ENCODE results near the gene SCN11A. TPM values are rescaled to one million over a fixed set of nuclear protein-coding genes. Genes with fewer than 3 reads are reported as not detected.

Gene SCN11A
- total RNA-seq, 4 donors from 2014 or later: 0.03 to 0.10 (median 0.04) TPM; not detected in 1

GRCh38 chr3:39050029-39050428, 1.7 kb downstream of the SCN11A start:
- TF ChIP-seq POLR2A (IDR thresholded peaks at IDR 0.05) (no peak), CTCF (IDR thresholded peaks at IDR 0.05) (no peak)
- intact Hi-C loops (cut with DNase I; ENCODE audit: low total_unique reads): no loop called here
- H3K4me3 ChIP-seq (ENCODE audit: low read depth, poor library complexity, severe bottlenecking): no peak overlapping the region
- DNase-seq (ENCODE audit: low spot score in 2 of 2): no peak

- H3K4me3 ChIP-seq (ENCODE audit: low read depth, poor library complexity, severe bottlenecking): no peak overlapping the region
- TF ChIP-seq POLR2A (IDR thresholded peaks at IDR 0.05) (no peak), CTCF (IDR thresholded peaks at IDR 0.05) (no peak)
- intact Hi-C loops (cut with DNase I; ENCODE audit: low total_unique reads): no loop called here
- no peak for DNase-seq (ENCODE audit: low spot score in 2 of 2)
Measured at GRCh38 chr3:39038165-39038564, 13.6 kb downstream of the SCN11A start.

- H3K4me3 ChIP-seq (ENCODE audit: low read depth, poor library complexity, severe bottlenecking): no peak overlapping the region
- TF ChIP-seq POLR2A (IDR thresholded peaks at IDR 0.05) (no peak), CTCF (IDR thresholded peaks at IDR 0.05) (no peak)
- 74 to 76% methylated on average over 1 of the region's 1 CpG for WGBS, 2 donors
- no peak for DNase-seq (ENCODE audit: low spot score in 2 of 2)
- intact Hi-C loops (cut with DNase I; ENCODE audit: low total_unique reads): no loop called here
Measured at GRCh38 chr3:39029556-39029955, 22.2 kb downstream of the SCN11A start.

GRCh38 chr3:39028546-39028945, 23.2 kb downstream of the SCN11A start:
- H3K4me3 ChIP-seq (ENCODE audit: low read depth, poor library complexity, severe bottlenecking): no peak overlapping the region
- intact Hi-C loops (cut with DNase I; ENCODE audit: low total_unique reads): no loop called here
- no peak for DNase-seq (ENCODE audit: low spot score in 2 of 2)
- TF ChIP-seq CTCF (IDR thresholded peaks at IDR 0.05) (no peak), POLR2A (IDR thresholded peaks at IDR 0.05) (no peak)
- WGBS, 2 donors: 37 to 38% methylated on average over 3 of the region's 3 CpGs

- H3K4me3 ChIP-seq (ENCODE audit: low read depth, poor library complexity, severe bottlenecking): no peak overlapping the region
- intact Hi-C loops (cut with DNase I; ENCODE audit: low total_unique reads): no loop called here
- TF ChIP-seq CTCF (IDR thresholded peaks at IDR 0.05) (no peak), POLR2A (IDR thresholded peaks at IDR 0.05) (no peak)
- DNase-seq (ENCODE audit: low spot score in 2 of 2): no peak
- WGBS, 2 donors: 57 to 65% methylated on average over 6 of the region's 6 CpGs
Measured at GRCh38 chr3:39025222-39025970, 26.3 kb downstream of the SCN11A start.

GRCh38 chr3:39024497-39024896, 27.2 kb downstream of the SCN11A start:
- intact Hi-C loops (cut with DNase I; ENCODE audit: low total_unique reads): no loop called here
- TF ChIP-seq POLR2A (IDR thresholded peaks at IDR 0.05) (no peak), CTCF (IDR thresholded peaks at IDR 0.05) (no peak)

More at GRCh38 chr3:39024497-39024896, 27.2 kb downstream of the SCN11A start:
- H3K4me3 ChIP-seq (ENCODE audit: low read depth, poor library complexity, severe bottlenecking): no peak overlapping the region
- DNase-seq (ENCODE audit: low spot score in 2 of 2): no peak

Data from lower leg skin (tissue), 4 donors.